SIG-M5 treated with dmso at 0.1 percent for 504 hours (cell line): Measurements from ENCODE around the gene OSGEPL1.
A peak's percentile ranks its signal among the peaks of the same experiment; 100 is the strongest.
"Not testable (repeated sequence)": the region's sequence is repeated elsewhere in the genome, so short reads cannot be mapped to it uniquely, and the experiment has no call there.

Source experiments
- DNase-seq: peaks from one replicate; lab custom pipeline; 2025; ENCODE audit not compliant: unreplicated experiment; lab: John Stamatoyannopoulos, UW

OSGEPL1 gene

GRCh38 chr2:189762551-189763298, at the start of gene OSGEPL1:
Gene OSGEPL1 (minus strand): TSS chr2:189762792. CDS start chr2:189761640, 1,152 bp downstream.
- peak; percentile 97 for DNase-seq

GRCh38 chr2:189803431-189803830, 40.8 kb upstream of the OSGEPL1 start:
- no peak for DNase-seq

GRCh38 chr2:189802396-189802912, 39.9 kb upstream of the OSGEPL1 start:
- no peak for DNase-seq

- no peak for DNase-seq
These were observed 36.9 kb upstream of the OSGEPL1 start for GRCh38 chr2:189799531-189799930.

- DNase-seq = no peak
These were observed 36.4 kb upstream of the OSGEPL1 start for GRCh38 chr2:189799030-189799331.

- DNase-seq = peak; percentile 56
These were observed 35.9 kb upstream of the OSGEPL1 start for GRCh38 chr2:189798312-189799029.

- DNase-seq = no peak
These were observed 35.3 kb upstream of the OSGEPL1 start for GRCh38 chr2:189797902-189798301.

- DNase-seq = no peak
These were observed 31.7 kb upstream of the OSGEPL1 start for GRCh38 chr2:189794310-189794709.

GRCh38 chr2:189791338-189792042, 28.9 kb upstream of the OSGEPL1 start:
- no peak for DNase-seq

- DNase-seq = peak; percentile 92
These were observed 21.6 kb upstream of the OSGEPL1 start, which contains the start of the genes ORMDL1 and PMS1 for GRCh38 chr2:189783927-189784867. Gene ORMDL1 (minus strand): TSS chr2:189784339. CDS start chr2:189782595, 1,744 bp downstream. Gene PMS1 (plus strand): TSS chr2:189784450. CDS start chr2:189791810, 7,360 bp downstream.

GRCh38 chr2:189783451-189783926, 20.9 kb upstream of the OSGEPL1 start:
- DNase-seq = peak; percentile 64

GRCh38 chr2:189782221-189782671, 19.7 kb upstream of the OSGEPL1 start:
- peak; percentile 91 for DNase-seq

- no peak for DNase-seq
These were observed 9.6 kb upstream of the OSGEPL1 start for GRCh38 chr2:189772212-189772611.

GRCh38 chr2:189770590-189771322, 8.2 kb upstream of the OSGEPL1 start:
- DNase-seq = no peak

- DNase-seq = no peak
These were observed 1.5 kb upstream of the OSGEPL1 start for GRCh38 chr2:189763908-189764661.

GRCh38 chr2:189762229-189762550, 402 bp downstream of the OSGEPL1 start:
- DNase-seq = no peak

- not testable (repeated sequence) for DNase-seq
These were observed 2.4 kb downstream of the OSGEPL1 start for GRCh38 chr2:189760154-189760553.

GRCh38 chr2:189756311-189756952, 6.2 kb downstream of the OSGEPL1 start:
- no peak for DNase-seq
